ENCODE data around the gene EIF5A2.

DNA sequence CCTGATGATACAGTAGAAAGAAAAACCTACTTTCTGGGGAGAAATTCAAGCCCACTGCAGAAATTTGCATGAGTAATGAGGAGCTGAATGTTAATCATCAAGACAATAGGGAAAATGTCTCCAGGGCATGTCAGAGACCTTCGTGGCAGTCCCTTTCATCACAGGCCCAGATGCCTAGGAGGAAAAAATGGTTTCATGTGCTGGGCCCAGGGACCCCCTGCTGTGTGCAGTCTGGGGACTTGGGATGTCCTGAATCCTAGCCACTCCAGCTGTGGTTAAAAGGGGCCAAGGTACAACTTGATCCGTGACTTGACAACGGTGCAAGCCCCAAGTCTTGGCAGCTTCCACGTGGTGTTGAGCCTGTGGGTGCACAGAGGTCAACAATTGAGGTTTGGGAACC lies 10.3 kb upstream of the EIF5A2 start:
- TF ChIP-seq EZH2 (IDR thresholded peaks at IDR 0.05) = no peak
- TF ChIP-seq POLR2AphosphoS5 (IDR thresholded peaks at IDR 0.05; ENCODE audit: borderline replicate concordance, low read depth, low read length) = no peak
